DND-41 (cell line): ENCODE measurements around the gene TOE1.

Source experiments
- ATAC-seq: fragments of 200-7000 bp; cut with Tn5 transposase; 3 replicates; pipeline ENCODE4 v1.9.1; 2021; ENCODE audit warnings: low read depth; ENCODE audit not compliant: insufficient read depth
- DNase-seq: peaks from one replicate; pipeline ENCODE4 v3.0.0-alpha.2; 2020
- H2AFZ ChIP-seq: 2 replicates; pipeline ENCODE4 v1.6.0; 2012; ENCODE audit warnings: low read depth, low read length
- H3K27ac ChIP-seq: 2 replicates; pipeline ENCODE4 v1.5.1; 2012; ENCODE audit warnings: low read length, inconsistent platforms
- H3K27me3 ChIP-seq: fragments of 200-600 bp; sonication (generic); 2 replicates; pipeline ENCODE4 v1.6.0; 2012; ENCODE audit warnings: low read length, mild to moderate bottlenecking, inconsistent platforms; ENCODE audit not compliant: insufficient read depth, poor library complexity
- H3K36me3 ChIP-seq: 2 replicates; pipeline ENCODE4 v1.5.1; 2012; ENCODE audit warnings: low read length, inconsistent platforms; ENCODE audit not compliant: insufficient read depth
- H3K4me1 ChIP-seq: 2 replicates; pipeline ENCODE4 v1.5.1; 2012; ENCODE audit warnings: mild to moderate bottlenecking, low read length; ENCODE audit not compliant: insufficient read depth
- H3K4me2 ChIP-seq: 2 replicates; pipeline ENCODE4 v1.6.0; 2012; ENCODE audit warnings: mild to moderate bottlenecking, moderate library complexity, low read length, inconsistent platforms; ENCODE audit not compliant: insufficient read depth
- H3K4me3 ChIP-seq, 2 experiments: fragments of 200-600 bp in 1 of 2; shearing (Covaris generic) in 1 of 2; 2 replicates each; pipeline ENCODE4 v1.5.1; 2012 to 2016; ENCODE audit warnings: inconsistent platforms in 2 of 2, low read length in 2 of 2, mild to moderate bottlenecking in 2 of 2, low read depth in 1 of 2, moderate library complexity in 1 of 2
- H3K79me2 ChIP-seq: 2 replicates; pipeline ENCODE4 v1.6.0; 2012; ENCODE audit warnings: low read length, inconsistent platforms; ENCODE audit not compliant: insufficient read depth
- H3K9ac ChIP-seq: 2 replicates; pipeline ENCODE4 v1.6.0; 2012; ENCODE audit warnings: low read depth, mild to moderate bottlenecking, inconsistent platforms, low read length, moderate library complexity
- H3K9me3 ChIP-seq: 2 replicates; pipeline ENCODE4 v1.5.1; 2012; ENCODE audit warnings: low read length, moderate library complexity, mild to moderate bottlenecking, inconsistent platforms; ENCODE audit not compliant: insufficient read depth, severe bottlenecking
- H4K20me1 ChIP-seq: 2 replicates; pipeline ENCODE4 v1.6.0; 2012; ENCODE audit warnings: low read length; ENCODE audit not compliant: insufficient read depth
- EZH2 ChIP-seq: IDR thresholded peaks from 3 replicates; pipeline ENCODE4 v1.6.1; 2012; ENCODE audit warnings: borderline replicate concordance, low read depth, mild to moderate bottlenecking, moderate library complexity, low read length, inconsistent platforms; ENCODE audit not compliant: severe bottlenecking
- TF ChIP-seq, protein P1 (sequence below): IDR thresholded peaks from 2 replicates; pipeline ENCODE4 v1.5.1; 2012; ENCODE audit warnings: borderline replicate concordance, low read length, moderate library complexity, mild to moderate bottlenecking; ENCODE audit not compliant: poor library complexity, severe bottlenecking; ENCODE audit errors: extremely low read depth

Gene TOE1

DNA sequence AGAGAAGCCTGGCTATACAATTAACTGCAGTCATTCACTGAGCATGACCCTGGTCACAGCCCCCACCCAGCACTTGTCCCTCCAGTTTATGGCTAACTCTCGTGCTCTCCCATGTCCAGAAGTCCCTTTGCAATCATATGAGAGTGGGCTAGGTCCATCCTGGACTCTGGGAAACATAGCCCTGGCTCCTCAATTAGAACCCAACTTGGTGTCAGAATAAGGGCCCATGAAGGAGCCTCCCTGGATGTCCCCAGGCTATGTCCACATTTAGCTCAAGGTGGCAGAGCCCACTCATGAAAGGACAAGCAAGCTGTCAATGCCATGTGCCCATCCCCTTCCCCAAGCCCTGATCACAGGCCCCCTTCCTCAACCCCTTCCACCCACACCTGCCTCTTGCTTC, 40.7 kb upstream of the TOE1 start:
- no peak for TF ChIP-seq EZH2
- TF ChIP-seq, protein P1, sequence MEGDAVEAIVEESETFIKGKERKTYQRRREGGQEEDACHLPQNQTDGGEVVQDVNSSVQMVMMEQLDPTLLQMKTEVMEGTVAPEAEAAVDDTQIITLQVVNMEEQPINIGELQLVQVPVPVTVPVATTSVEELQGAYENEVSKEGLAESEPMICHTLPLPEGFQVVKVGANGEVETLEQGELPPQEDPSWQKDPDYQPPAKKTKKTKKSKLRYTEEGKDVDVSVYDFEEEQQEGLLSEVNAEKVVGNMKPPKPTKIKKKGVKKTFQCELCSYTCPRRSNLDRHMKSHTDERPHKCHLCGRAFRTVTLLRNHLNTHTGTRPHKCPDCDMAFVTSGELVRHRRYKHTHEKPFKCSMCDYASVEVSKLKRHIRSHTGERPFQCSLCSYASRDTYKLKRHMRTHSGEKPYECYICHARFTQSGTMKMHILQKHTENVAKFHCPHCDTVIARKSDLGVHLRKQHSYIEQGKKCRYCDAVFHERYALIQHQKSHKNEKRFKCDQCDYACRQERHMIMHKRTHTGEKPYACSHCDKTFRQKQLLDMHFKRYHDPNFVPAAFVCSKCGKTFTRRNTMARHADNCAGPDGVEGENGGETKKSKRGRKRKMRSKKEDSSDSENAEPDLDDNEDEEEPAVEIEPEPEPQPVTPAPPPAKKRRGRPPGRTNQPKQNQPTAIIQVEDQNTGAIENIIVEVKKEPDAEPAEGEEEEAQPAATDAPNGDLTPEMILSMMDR: no peak
- DNase-seq (no peak), ATAC-seq (no peak)
- no peaks in the 10 kb centered on the region for H3K9me3 ChIP-seq
- H3K4me3 ChIP-seq: no peak overlapping the region
- H3K79me2 ChIP-seq: peaks cover 5% of the 10 kb centered on the region
- no peak overlapping the region for H3K27ac ChIP-seq
- peaks cover 14% of the 10 kb centered on the region for H3K4me1 ChIP-seq
- no peak overlapping the region for H3K9ac ChIP-seq
- no peaks in the 10 kb centered on the region for H3K27me3 ChIP-seq
- no peaks in the 10 kb centered on the region for H3K36me3 ChIP-seq
- no peak overlapping the region for H2AFZ ChIP-seq
- no peak overlapping the region for H3K4me2 ChIP-seq
- no peaks in the 10 kb centered on the region for H4K20me1 ChIP-seq

DNA sequence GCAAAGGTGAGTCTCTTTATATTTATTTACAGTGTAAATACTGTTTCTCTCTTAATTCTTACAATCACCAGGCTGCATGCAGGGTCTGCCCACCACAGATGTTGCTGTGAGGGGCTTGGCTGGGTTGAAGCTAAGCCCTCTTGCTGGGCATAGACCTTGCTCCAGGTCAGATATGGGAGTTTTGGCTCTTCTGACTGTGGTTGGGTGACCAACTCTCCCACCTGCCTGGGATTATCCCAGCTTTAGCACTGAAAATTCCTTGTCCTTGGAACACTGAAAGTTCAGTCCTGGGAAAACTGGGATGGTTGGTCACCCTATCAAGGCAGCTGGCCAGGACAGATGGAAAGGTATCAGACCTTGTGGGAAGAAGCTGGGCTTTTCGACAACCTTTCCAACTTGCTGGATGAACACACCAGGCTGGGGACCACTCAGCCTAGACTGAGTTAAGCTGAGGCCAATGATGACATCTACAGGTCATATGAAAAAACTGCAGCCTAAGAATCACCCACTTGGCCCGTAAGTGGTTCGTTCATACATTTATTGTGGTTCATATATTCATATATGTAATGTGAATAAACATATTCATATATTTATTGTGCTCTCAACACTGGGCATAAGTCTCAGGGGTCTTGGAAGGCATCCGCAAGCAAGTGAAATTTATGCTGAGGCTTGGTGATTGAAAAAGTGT, 39.8 kb upstream of the TOE1 start:
- TF ChIP-seq, protein P1: peak; percentile 89
- TF ChIP-seq EZH2: no peak
- Histone ChIP-seq H2AFZ (no peak overlapping the region), H3K79me2 (peaks cover 8% of the 10 kb centered on the region), H3K36me3 (no peaks in the 10 kb centered on the region), H3K4me3 (no peak overlapping the region), H3K4me1 (peaks cover 23% of the 10 kb centered on the region), H3K9ac (no peak overlapping the region), H4K20me1 (no peaks in the 10 kb centered on the region), H3K27me3 (no peaks in the 10 kb centered on the region), H3K27ac (no peak overlapping the region), H3K9me3 (no peaks in the 10 kb centered on the region), H3K4me2 (no peak overlapping the region)
- DNase-seq (peak; percentile 59), ATAC-seq (peak; percentile 41)

DNA sequence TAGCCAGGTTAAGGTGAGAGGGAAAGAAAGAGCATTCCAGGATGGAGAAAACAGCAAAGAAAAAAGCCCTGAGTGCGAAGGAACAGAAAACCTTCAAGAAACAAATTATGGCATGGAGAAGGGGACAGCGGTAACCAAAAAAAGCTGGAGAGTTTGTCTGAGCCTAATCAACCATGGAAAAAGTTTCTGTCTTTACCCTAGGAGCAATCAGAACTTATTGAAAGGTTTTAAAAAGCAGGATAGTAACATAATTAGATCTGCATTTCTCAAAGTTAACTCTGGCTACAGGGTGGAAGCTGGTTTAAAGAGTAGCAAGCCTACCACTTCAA, 39.3 kb upstream of the TOE1 start:
- Histone ChIP-seq H3K9ac (no peak overlapping the region), H3K36me3 (no peaks in the 10 kb centered on the region), H2AFZ (no peak overlapping the region), H3K79me2 (peaks cover 8% of the 10 kb centered on the region), H3K4me3 (no peak overlapping the region), H3K4me2 (no peak overlapping the region), H3K27ac (no peak overlapping the region), H3K27me3 (no peaks in the 10 kb centered on the region), H4K20me1 (no peaks in the 10 kb centered on the region), H3K4me1 (peaks cover 23% of the 10 kb centered on the region), H3K9me3 (no peaks in the 10 kb centered on the region)
- no peak for DNase-seq
- no peak for TF ChIP-seq EZH2
- TF ChIP-seq, protein P1: no peak
- ATAC-seq: no peak
